SKM-1 treated with dmso at 0.1 percent for 144 hours (cell line): Measurements from ENCODE around the gene RREB1.

Experiments
- DNase-seq: peaks from one replicate; lab custom pipeline; 2025; ENCODE audit not compliant: unreplicated experiment; lab: John Stamatoyannopoulos, UW

Gene RREB1, protein sequence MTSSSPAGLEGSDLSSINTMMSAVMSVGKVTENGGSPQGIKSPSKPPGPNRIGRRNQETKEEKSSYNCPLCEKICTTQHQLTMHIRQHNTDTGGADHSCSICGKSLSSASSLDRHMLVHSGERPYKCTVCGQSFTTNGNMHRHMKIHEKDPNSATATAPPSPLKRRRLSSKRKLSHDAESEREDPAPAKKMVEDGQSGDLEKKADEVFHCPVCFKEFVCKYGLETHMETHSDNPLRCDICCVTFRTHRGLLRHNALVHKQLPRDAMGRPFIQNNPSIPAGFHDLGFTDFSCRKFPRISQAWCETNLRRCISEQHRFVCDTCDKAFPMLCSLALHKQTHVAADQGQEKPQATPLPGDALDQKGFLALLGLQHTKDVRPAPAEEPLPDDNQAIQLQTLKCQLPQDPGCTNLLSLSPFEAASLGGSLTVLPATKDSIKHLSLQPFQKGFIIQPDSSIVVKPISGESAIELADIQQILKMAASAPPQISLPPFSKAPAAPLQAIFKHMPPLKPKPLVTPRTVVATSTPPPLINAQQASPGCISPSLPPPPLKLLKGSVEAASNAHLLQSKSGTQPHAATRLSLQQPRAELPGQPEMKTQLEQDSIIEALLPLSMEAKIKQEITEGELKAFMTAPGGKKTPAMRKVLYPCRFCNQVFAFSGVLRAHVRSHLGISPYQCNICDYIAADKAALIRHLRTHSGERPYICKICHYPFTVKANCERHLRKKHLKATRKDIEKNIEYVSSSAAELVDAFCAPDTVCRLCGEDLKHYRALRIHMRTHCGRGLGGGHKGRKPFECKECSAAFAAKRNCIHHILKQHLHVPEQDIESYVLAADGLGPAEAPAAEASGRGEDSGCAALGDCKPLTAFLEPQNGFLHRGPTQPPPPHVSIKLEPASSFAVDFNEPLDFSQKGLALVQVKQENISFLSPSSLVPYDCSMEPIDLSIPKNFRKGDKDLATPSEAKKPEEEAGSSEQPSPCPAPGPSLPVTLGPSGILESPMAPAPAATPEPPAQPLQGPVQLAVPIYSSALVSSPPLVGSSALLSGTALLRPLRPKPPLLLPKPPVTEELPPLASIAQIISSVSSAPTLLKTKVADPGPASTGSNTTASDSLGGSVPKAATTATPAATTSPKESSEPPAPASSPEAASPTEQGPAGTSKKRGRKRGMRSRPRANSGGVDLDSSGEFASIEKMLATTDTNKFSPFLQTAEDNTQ (N-terminal part only)

DNA sequence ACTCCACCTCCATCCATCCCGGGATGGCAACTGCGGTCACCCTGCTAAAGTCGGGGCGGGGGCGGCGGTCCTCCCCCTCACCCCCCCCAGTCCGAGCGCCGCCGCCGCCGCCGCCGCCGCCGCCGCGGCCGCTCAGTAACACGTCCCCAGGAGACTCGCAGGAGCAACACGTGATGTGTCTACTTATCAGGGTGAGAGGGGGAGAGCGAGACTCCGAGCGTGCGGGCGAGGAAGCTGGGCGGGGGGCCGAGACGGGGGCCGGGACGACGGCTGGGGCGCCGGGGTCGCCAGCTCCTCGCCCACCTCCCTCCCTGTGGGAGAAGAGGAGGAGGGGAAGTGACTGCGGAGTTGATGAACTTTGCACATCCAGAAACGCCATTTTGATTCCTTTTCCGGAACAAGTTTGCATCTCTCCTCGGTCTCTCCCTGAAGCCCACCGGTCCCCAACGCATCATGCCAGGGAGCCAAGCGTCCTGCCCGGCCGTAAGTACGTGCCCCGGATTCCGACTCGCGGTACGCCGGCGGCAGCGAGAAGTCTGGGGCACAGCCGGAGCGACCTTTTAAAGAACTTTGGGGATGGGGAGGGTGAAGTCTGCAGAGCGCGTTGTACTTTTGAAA, at the start of gene RREB1:
RREB1 (plus strand) TSS at position 384 of the 618 bp plus-strand sequence. CDS start 73,951 bp downstream, outside the sequence.
- DNase-seq, result peak; percentile 71

DNA sequence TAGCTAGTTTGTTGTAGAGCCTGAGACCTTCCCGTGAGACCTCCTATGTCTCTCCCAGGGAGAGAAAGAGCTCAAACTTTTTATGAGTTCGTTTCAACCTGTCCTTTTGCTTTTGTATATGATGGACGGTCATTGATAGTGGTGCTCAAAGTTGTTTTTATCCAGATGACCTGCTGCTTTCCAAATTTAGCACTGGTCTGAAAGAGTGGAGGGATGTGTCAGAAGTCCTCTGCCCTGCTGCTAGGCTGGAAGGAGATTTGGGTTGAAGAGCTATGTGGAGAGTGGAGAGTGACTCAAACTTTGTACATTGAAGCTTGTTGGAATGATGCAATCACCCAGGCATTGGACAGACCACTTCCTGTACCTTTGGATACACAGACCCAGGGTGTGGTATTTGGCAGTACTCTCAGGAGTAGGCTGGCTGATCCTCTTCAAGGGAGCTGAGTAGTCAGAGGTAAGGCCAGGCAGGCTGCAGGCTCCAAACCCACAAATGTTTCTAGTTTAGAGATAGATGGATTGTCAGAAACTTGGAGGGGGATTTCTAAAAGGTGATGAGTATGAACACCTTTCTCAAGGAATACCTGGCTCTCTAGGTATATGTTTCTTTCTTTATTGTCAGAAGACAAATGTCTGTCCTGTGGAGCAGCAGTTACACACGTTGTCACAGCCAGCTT, 49.4 kb upstream of the RREB1 start:
- peak; percentile 83 for DNase-seq

DNA sequence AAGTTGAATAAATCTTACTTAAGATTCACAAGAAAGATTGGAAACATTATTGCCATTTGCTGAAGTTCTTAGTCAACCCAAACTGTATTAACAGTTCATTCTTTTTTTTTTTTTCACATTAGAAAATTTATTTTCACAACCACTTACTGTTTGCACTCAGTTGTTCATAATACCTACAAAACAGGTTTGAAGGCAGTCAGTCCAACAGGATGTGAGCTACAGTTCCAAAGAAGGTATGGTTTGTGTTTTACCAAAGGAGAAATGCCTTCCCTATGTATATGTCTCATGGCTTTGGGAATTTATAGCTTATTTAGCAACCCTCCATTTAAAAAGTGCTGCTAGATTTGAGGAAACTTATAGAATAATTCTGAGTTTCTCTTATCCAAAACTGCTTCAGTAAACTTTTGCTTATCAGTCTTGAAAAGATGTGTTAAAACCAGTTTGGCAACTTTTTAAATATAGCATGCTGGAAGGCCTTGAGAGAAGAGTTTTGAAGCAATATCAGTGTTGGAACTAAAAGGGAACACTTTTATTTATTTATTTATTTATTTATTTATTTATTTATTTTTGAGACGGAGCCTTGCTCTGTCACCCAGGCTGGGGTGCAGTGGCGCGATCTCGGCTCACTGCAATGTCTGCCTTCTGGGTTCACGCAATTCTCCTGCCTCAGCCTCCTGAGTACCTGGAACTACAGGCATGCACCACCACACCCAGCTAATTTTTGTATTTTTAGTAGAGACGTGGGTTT, 46.8 kb upstream of the RREB1 start:
- DNase-seq, result no peak

DNA sequence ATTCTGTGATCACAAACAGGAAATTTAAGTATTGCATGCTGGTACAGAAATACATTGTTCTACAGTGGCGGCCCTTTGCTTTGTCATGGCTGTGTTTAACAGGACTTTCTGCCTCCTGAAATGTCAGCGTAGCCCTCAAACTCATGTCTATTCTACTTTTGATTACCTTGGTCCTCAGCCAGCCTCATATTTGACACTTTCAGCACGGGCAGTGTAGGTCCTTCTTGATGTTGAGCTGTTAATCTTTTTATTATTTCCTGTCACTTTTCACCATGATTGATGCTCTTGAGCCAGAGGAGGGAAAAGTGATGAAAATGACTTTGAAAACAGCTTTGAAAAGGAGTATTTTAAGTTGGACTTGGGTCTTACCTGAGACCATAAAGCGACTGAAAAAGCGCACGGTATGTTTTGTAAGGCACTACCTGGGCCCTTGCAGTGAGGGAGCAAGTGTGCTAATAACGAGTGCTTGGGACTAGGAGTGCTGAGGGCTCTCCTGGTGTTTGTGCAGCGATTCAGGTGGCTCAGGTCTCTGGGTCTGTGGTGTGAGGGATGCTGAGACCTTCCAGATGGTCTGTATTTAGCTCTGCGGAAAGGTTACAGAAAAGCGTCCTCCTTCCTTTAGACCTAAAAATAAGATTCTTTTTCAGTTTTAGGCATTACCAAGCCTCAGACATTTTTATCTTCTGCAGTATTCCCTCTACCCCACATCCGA, 45.2 kb upstream of the RREB1 start:
- no peak for DNase-seq

DNA sequence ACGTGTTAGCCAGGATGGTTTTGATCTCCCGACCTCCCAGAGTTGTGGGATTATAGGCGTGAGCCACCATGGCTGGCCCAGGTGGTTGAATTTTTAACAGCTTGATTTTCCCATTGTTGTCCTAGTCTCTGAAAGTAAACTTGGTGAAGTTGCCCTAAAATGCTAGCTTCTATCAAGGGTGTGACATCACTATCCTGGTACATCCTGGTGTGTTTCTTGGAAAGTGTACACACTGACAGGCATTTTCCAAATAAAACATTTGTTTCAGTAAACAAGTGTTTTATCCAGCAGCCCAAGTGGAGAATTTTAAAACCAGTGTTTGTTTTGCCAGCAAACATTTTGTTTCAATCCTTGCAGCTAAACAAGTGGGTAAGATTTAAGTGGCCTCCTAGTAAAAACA, 40.5 kb upstream of the RREB1 start:
- DNase-seq, result no peak

DNA sequence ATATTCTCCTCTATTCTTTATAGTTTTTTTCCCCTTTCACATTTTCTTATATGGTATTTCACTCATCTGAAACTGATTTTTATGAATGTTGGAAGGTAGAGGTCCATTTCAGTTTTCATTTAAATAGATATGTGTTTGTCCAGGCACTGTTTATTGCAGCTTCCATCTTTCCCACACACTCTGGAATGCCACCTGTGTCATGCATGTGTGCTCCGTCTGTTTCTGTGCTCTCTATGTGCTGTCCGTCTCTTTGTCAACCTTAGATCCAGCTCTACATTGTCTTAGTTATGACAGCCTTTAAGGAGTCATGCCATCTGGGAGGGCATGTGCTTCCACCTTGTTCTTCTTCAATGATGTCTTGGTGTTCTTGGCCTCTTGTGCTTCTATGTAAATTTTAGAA, 36.4 kb upstream of the RREB1 start:
- DNase-seq, result no peak

DNA sequence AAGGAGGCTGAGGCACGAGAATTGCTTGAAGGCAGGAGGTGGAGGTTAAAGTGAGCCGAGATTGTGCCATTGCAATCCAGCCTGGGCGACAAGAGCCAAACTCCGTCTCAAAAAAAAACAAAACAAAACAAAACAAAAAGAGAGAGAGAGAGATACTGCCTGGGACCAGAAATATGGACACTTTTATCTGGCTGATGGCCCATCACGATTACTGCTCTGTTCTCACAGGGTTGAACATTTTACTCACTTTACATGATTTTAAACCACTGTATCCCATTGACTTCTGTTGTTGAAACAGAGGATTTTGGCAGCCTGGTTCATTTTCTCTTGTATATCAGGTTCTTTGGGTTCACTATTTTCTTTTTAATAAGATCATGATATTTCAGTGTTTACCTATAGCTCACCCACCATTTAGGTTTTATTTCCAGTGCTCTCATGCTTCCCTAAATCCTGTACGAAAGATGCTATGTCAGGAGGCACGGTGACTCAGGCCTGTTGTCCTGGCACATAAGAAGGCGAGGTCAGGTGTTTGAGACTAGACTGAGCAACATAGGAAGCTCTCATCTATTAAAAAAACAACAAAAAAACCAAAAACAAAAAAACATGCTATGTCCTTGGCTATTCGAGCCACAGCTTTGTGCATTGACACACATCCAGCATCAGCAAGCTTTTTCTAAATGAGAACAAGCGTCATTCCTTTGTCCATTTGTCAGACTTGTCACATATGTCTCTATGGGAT, 34.5 kb upstream of the RREB1 start:
- DNase-seq, result no peak

DNA sequence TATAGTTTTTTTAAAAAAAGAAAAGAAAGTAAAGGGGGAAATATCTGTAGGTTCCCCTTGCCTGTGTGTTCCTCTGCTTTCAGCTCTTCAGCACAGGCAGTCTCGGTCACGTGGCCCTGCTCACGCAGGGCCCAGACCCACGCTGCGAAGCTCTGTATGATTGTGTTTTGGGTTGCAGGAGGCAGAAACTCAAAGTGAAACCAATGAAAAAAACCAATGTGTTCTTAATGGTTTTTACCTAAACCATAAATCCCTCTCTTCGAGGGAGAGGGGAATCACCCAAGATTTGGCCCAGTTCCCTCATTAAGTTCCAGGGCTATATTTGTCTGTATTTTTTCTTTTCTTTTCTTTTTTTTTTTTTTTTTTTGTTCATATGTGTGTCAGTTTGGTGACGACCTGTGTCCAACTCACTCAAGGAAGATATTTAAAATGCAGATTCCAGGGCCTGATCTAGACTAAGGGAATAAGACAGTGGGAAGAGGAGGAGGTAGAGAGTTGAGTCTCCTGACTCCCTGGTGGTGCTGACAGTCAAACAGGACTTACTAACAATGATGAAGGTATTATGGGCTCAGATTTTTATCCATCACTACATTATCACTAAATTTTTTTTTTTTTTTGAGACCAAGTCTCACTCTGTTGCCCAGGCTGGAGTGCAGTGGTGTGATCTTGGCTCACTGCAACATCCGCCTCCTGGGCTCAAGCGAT, 33.8 kb upstream of the RREB1 start:
- no peak for DNase-seq

DNA sequence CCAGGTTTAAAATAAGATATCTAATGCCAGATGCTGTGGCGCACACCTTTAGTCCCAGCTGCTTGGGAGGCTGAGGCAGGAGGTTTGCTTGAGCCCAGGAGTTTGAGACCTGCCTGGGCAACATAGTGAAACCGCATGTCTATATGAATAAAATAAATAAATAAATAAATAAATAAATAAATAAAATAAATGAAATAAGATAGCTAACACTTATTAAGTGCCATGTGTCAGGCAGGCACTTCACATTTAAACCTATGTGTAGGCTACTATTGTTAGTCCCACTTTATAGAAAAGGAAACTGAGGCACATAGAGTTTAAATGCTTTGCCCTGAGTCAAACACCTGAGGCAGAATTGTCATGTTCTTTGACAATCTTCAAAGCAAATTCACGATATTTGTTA, 32.9 kb upstream of the RREB1 start:
- DNase-seq, result no peak

DNA sequence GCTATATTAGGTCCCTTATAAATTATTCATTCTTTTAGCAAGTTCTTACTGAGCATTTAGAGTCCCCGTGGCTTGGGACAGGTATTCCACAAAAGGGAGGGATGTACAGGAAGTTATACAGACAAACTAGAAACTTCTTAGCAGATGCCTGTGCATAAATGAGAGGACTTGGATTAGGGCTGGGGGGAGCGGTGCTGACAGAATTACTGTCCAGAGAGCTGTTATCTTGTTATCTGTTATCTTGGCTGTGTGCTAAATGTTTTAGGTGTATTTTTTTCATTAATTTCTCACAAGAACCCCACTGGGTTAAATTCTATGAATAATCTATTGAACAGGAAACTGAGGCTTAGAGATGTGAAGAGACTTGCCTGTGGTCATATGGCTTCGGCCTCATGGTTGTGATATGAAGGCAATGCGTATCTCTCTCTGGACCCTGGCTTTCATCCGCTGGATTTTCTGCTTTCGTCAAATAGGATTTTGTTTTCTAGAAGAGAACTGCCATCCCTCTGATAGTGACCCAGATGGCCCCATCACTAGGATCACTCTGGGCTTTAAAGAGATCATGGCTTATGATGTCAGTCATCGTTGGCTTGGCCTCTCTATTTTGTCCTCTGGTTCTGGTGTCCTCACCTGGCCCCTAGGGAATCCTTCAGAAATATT, 32.3 kb upstream of the RREB1 start:
- DNase-seq, result no peak

DNA sequence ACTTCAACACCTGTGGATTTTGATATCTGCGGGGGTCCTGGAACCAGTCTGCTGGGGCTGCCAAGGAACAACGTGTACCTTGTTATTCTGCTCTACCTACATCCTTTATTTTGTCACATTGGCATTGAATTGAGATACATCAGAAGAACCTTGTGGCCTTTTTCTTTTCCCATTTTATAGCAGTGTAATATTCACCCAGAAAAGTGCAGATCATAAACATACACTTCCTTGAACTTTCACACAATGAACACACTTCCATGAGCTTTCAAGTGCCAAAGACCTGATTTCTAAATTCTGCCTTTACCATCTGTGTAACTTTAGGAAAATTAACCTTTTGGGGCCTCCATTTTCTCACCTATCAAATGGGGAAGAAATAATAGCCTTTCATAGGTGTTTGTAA, 29.9 kb upstream of the RREB1 start:
- DNase-seq, result no peak

DNA sequence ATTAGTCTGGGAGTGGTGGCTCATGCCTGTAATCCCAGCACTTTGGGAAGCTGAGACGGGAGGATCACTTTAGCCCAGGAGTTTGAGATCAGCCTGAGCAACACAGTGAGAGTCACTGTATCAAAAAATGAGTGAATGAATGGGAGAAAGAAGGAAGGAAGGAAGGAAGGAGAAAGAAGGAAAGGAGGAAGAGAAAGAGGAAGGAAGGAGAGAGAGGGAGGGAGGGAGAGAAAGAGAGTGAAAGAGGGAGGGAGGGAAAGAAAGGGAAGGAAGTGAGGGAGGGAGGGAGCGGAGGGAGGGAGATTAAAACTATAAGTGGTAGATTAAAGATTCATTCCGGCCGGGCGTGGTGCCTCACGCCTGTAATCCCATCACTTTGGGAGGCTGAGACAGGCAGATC, 28.9 kb upstream of the RREB1 start:
- DNase-seq, result no peak

DNA sequence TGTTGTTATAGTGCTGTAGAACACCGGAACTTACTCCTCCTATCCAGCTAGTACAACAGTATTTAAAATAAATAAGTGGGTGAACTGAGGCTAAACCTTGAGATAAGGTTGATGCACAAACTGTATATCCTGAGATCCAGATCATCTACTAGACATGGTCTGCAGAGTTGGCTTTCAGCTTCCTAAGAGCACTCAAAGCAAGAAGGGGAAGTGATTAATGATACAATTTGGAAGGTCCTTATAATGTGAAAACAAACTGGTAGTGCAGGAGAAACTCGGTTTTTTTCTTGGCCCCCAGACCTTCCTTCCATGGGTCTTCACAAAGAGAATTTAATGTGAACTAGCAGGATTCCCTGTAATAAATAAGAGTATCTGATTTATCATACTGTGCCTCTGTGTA, 27.4 kb upstream of the RREB1 start:
- DNase-seq, result no peak

DNA sequence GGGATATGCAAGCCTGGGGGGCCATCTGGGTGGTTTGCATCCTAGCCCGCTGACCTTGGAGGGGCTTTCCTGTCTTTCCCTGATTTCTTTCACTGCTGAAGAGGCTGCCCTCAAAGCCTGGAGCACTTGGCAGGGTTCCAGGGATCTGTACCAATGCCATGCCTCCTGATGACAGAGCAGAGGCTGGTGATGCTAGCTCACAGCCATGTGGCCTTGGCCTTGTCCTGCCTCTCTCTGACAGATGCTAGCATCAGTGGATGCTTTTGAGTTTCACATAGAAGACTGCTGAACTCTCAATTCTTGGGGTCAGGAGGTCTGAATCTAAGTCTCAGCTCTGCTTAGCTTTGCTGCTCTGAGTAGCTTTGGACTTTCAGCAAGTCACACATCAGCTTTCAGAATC, 21.9 kb upstream of the RREB1 start:
- DNase-seq, result no peak

DNA sequence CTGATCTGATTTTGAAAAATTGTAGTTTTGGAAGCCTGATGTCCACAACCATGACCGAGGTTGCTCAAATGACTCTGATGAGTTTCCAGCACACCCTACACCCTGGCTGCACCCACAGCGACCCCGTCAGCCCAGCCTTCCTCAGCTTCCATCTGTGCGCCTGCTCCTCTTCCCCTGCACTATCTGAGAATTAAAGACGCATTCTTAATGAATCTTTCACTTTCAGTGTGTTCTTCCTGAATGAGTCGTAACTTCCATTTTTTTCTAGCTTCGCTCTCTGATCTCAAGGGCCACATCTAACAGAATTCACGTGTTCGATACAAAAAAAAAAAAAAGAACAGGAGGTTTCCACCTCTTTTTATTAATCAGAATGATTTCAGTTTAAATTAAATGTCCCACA, 21.3 kb upstream of the RREB1 start:
- DNase-seq, result no peak

DNA sequence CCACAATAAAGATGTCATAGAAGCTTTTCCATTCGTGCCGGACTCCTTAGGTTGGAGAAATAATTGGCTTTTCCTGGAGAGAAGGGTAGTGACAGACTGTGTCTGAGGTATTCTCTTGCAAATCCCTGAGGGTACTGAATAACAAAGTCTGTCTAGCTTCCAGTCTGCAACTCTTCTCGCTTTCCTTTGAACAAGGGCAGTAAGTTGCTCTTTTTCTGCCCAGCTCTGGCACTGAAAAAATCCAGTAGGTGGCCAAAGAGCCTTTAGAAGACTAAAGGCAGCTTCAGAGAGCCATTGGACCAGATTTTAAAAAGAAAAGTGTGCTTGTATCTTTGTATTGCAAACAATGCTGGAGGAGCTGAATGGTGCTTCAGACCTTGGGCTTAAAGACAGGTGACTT, 20.7 kb upstream of the RREB1 start:
- no peak for DNase-seq

DNA sequence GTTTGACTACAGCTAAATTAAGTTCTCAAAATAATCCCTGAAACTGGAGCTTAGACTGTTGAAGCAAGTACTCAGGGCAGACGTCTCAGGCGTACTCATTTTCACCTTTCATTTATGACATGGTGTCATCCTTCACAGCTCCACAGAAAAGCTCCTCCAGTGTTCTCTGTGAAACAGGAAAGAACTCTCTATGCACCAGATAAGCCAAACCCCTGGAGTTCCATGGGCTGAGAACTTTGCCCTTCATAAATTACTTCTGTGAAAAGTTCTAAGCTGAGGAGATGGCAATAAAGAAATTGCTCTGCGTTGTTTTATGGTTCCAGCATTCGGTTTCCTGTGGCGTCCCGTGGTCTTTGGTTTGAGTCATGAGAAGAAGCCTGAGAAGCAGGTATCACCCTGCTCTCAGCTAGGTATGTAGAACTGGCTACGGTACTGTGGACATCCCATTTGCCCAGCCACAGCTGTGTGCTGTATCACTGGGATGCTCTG, 20.2 kb upstream of the RREB1 start:
- DNase-seq, result no peak
